OCI-LY3 (cell line): Measurements from ENCODE around the gene FLYWCH1.

Experiments used
- H2AFZ ChIP-seq: fragments of 200-600, 300-600 bp; shearing (Covaris generic); 2 replicates; pipeline ENCODE4 v1.6.0; 2014; ENCODE audit warnings: antibody characterized with exemption, low read depth, low read length
- H3K27ac ChIP-seq: fragments of 200-600, 300-600 bp; sonication (generic); 2 replicates; pipeline ENCODE4 v1.5.1; 2014; ENCODE audit warnings: mild to moderate bottlenecking, low read length, moderate library complexity, mixed read lengths
- H3K27me3 ChIP-seq: fragments of 200-600, 300-600 bp; sonication (generic); 2 replicates; pipeline ENCODE4 v1.6.1; 2014; ENCODE audit warnings: low read depth, low read length, mixed read lengths
- H3K36me3 ChIP-seq: fragments of 200-600, 300-600 bp; sonication (generic); replicated peaks from 2 replicates; pipeline ENCODE3; 2014; ENCODE audit warnings: low read depth, low read length, mixed read lengths
- H3K4me1 ChIP-seq: fragments of 300-600, 200-600 bp; sonication (generic); 2 replicates; pipeline ENCODE4 v1.6.1; 2014; ENCODE audit warnings: low read length, mixed read lengths
- H3K4me2 ChIP-seq: fragments of 200-600, 300-600 bp; sonication (generic); 2 replicates; pipeline ENCODE4 v1.6.1; 2014; ENCODE audit warnings: low read length, mixed read lengths
- H3K4me3 ChIP-seq: fragments of 300-600, 200-600 bp; sonication (generic); 2 replicates; pipeline ENCODE4 v1.5.1; 2014; ENCODE audit warnings: antibody characterized with exemption, mild to moderate bottlenecking, low read length, moderate library complexity
- H3K79me2 ChIP-seq: fragments of 300-600, 200-600 bp; shearing (Covaris generic); 2 replicates; pipeline ENCODE4 v1.6.1; 2014; ENCODE audit warnings: mild to moderate bottlenecking, low read length, mixed read lengths
- H3K9ac ChIP-seq: fragments of 300-600, 200-600 bp; shearing (Covaris generic); 2 replicates; pipeline ENCODE4 v1.6.0; 2014; ENCODE audit warnings: mild to moderate bottlenecking, low read length, moderate library complexity
- H3K9me3 ChIP-seq: fragments of 200-600, 300-600 bp; shearing (Covaris generic); 2 replicates; pipeline ENCODE4 v1.6.1; 2014; ENCODE audit warnings: low read length, mixed read lengths; ENCODE audit not compliant: insufficient read depth
- H4K20me1 ChIP-seq: fragments of 200-600, 300-600 bp; sonication (generic); 2 replicates; pipeline ENCODE4 v1.6.1; 2016; ENCODE audit warnings: low read length, mixed read lengths; ENCODE audit not compliant: insufficient read depth
- CTCF ChIP-seq: fragments of 200-600, 300-600 bp; sonication (generic); IDR thresholded peaks from 2 replicates; pipeline ENCODE4 v1.5.1; 2014; ENCODE audit warnings: antibody characterized with exemption, low read length, low read depth
- EZH2phosphoT487 ChIP-seq: fragments of 200-600 bp; shearing (Covaris generic); IDR thresholded peaks from 2 replicates; pipeline ENCODE4 v1.6.1; 2018; ENCODE audit warnings: antibody characterized with exemption, mixed run types, low read depth

Gene FLYWCH1

GRCh38 chr16:2996298-2996697 lies 84.6 kb downstream of the FLYWCH1 start:
- TF ChIP-seq EZH2phosphoT487 (no peak), CTCF (no peak)
- H3K79me2 ChIP-seq = no peaks in the 10 kb centered on the region
- no peak overlapping the region for H3K4me3 ChIP-seq
- no peak overlapping the region for H3K9ac ChIP-seq
- H3K27me3 ChIP-seq = peaks cover 32% of the 10 kb centered on the region
- no peaks in the 10 kb centered on the region for H3K4me1 ChIP-seq
- H3K27ac ChIP-seq = no peak overlapping the region
- H3K9me3 ChIP-seq = no peaks in the 10 kb centered on the region
- no peaks in the 10 kb centered on the region for H3K36me3 ChIP-seq
- no peak overlapping the region for H3K4me2 ChIP-seq
- H2AFZ ChIP-seq = no peak overlapping the region
- H4K20me1 ChIP-seq = no peaks in the 10 kb centered on the region

- Histone ChIP-seq H3K9ac (no peak overlapping the region), H2AFZ (no peak overlapping the region)
- no peak for TF ChIP-seq CTCF
- no peak for TF ChIP-seq EZH2phosphoT487
Observed at GRCh38 chr16:2999929-3000328, 88.2 kb downstream of the FLYWCH1 start.

GRCh38 chr16:3000540-3000939 lies 88.8 kb downstream of the FLYWCH1 start:
- no peaks in the 10 kb centered on the region for H4K20me1 ChIP-seq
- H3K4me2 ChIP-seq = no peak overlapping the region
- H3K4me3 ChIP-seq = no peak overlapping the region
- H3K36me3 ChIP-seq = no peaks in the 10 kb centered on the region
- TF ChIP-seq EZH2phosphoT487 = no peak
- no peak for TF ChIP-seq CTCF
- H3K9ac ChIP-seq = no peak overlapping the region
- no peak overlapping the region for H2AFZ ChIP-seq
- H3K27me3 ChIP-seq = peaks cover 36% of the 10 kb centered on the region
- H3K9me3 ChIP-seq = no peaks in the 10 kb centered on the region
- no peak overlapping the region for H3K27ac ChIP-seq
- H3K4me1 ChIP-seq = 0 out of 2 replicates have a peak, but pooled peaks cover 3% of the 10 kb centered on the region
- no peaks in the 10 kb centered on the region for H3K79me2 ChIP-seq

More at GRCh38 chr16:2999929-3000328, 88.2 kb downstream of the FLYWCH1 start:
- Histone ChIP-seq H3K79me2 (no peaks in the 10 kb centered on the region), H3K4me2 (no peak overlapping the region), H3K36me3 (no peaks in the 10 kb centered on the region), H3K9me3 (no peaks in the 10 kb centered on the region), H3K4me1 (0 out of 2 replicates have a peak, but pooled peaks cover 1% of the 10 kb centered on the region), H3K27ac (no peak overlapping the region), H4K20me1 (no peaks in the 10 kb centered on the region), H3K27me3 (peaks cover 34% of the 10 kb centered on the region), H3K4me3 (no peak overlapping the region)
